CD4-positive, alpha-beta T cell treated with Interleukin-2 at 100 ng/mL for 4 hours (primary cell): ENCODE measurements around the gene P2RY2.
"Not testable (repeated sequence)": the region's sequence is repeated elsewhere in the genome, so short reads cannot be mapped to it uniquely, and the experiment has no call there.

ENCODE experiments used
- DNase-seq: peaks from one replicate; pipeline ENCODE4 v3.0.0-alpha.2; 2020; ENCODE audit warnings: low spot score

The P2RY2 gene

DNA sequence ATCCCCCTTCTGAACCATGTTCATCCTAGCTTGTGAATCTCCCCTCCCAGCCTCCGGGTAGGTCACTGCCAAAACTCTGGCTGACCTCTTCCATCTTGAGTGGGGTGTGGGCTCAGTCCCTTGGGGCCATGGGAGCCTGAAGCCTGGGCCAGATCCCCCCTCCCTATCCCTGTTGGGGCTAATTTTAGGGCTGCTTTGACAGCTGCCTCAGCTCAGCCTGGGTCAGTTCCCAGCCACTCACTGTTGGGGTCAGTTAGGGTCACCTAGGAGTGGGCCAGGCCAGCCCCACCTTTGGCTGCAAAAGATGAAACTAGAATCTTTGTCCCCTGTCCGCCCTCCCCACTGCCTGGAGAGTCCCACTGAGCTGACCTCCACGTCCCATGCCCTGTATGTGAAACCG is 29.8 kb upstream of the P2RY2 start:
- no peak for DNase-seq

DNA sequence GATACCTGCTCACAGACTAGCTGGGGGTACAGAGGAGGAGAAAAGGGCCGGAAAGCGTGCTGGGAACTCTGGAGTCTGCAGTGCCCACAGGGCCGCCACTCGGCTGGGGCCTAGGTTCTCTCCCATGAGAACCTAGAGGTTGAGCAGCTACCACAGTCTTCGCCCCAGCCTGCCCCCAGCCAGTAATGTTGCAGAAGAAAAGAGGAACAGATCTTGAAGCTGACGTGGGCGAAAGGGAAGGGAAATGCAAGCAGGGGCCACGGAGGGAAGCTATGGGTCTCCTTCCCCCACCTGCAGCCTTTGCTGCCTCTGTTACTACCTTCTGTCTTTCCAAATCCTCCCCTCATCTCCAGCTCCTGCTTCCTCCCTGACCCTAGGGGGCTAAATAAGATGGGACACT is 28.8 kb upstream of the P2RY2 start:
- DNase-seq: no peak

DNA sequence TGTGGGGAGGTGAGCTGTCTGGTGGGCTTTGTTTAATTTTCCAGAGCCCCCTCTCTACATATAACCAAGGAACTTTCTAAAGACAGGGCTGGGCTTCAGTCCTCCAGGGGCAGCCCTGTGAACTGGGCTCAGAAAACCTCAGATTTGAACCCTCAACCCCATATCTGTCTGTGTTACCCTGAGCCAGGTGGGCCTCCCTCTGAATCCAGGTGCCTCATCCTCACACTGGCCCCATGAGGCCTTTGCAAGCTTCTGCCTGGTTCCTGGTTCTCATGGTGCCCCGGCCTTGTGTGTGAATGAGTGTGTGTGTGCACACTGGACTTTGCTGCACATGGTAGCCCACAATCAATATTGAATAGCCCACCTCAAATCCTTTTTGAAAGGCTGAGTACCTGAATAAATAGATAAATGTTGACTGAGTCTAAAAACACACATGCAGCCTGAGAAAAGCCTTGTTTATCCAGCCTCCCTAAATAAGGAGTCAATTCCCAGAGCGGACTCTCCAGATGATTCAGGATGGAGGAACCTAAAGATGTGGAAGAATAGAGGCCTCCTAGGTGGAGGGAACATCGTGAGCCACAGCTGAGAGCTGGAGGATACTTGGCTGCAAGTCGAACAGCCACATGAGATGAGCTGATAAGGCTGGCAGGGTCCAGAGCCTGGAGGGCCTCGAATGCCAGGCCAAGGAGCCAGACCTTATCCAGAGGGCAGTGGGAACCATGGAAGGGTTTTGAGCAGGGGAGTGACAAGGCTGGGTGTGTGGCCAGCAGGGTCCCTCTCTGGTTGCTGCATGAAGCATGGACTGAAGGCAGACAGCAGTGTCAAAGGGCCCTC is 28.1 kb upstream of the P2RY2 start:
- no peak for DNase-seq

DNA sequence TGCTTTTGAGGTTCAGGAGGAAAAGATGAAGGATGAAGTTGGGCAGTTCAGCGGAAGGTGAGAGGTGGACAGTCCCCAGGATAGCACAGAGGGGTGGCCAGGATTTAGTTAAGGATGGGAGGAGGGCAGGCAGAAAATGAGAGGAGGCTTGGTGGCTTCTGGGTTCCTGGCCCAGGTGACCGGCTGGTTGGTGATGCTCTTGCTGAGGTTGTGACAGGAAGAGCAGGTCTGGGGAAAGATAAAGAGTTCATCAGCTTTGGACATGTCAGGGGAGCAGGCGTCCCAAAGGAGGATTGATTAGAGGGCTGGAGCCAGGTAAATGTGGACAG is 27.6 kb upstream of the P2RY2 start:
- no peak for DNase-seq

DNA sequence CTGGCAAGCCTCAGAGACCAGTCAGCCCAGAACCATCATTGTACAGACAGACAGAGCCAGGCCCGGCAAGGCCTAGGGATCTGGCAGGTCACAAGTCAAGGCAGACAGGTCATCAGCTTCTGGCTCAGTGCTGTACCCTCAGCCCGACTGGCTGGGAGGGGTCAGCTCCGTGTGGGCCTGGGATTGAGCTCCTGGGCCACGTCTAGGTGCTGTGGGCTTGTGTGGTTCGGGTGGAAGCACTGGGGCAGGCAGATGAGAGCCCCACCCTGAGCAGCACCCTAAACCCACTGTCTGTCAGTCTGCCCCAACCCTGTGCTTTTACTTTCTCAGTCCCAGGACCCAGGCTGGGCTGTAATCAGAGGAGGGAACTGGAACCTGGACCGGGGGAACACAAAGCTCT is 26.9 kb upstream of the P2RY2 start:
- no peak for DNase-seq

DNA sequence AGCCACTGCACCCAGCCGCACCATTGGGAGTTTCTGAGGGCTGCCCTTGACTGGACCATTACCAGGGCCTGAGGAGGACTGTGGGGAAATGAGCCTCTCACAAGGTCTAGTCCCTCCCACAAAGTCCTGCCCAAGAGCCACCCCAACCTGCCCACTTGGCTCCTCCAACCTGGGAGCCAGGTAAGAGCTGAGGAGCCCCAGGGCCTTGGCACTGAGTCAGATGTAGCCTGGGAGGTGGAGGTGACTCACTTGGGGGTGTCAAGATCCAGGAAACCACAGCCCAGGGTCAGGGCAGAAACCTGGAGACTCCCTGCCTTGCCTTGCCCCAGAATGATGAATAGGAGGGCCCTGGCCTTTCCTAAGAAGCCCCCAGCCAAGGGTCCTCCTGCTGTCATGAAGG is 25.8 kb upstream of the P2RY2 start:
- no peak for DNase-seq

DNA sequence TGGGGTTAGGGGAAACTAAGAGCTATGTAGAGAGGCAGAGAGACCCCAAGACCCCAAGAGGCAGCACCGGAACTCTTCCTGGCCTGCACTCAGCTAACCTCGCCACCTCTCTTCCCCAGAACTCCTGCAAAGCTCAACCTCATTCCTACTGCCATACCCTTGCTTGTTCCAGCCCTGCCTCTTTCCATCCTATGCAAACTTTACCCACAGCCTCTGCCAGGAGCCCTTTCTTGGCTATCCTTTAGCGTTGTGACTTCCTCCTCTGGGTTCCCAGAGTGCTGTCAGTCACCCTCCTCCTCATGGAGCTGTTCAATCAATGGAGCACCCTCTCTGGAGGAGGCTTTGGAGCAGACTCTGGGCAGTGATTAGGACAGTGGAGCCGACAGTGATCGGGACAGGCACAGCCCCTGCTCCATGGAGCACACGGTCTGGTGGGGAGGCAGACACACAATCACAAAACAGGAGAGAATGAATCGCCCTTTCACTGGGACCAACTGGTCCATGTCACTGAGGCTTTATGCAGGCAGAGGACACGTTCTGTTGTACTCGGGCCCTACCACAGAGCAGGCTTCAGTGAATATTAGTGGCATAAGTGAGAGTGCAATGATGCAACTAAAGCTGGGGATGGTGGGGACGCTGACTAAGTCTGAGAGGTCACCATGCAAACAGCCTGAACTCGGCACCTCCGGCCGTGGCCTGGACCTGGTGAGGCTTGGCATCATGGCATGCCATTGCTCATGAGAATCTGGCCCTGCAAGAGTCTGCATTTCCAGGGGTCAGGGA is 24.6 kb upstream of the P2RY2 start:
- DNase-seq: no peak

DNA sequence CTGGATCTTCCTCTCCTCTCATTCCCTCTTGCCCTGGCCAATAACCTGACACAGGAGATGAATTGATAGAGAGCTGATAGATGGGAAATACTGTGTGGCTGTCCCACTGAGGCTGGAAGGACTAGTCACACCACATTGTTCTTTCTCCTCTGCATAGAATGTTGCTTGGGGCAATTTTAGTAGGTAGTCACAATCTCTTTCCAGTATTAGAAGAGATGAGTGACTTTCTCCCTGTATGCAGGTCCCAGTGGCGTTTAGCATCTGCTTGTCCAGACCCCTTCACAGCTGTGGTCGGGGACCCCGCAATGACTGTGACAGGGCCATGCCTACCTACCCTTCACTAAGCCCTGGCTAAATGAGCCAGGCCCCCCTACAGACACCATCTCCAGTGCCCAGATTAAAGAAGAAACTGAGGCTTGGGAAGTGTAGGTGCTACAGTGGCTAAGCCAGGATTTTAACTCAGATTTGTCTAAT is 24.0 kb upstream of the P2RY2 start:
- no peak for DNase-seq

DNA sequence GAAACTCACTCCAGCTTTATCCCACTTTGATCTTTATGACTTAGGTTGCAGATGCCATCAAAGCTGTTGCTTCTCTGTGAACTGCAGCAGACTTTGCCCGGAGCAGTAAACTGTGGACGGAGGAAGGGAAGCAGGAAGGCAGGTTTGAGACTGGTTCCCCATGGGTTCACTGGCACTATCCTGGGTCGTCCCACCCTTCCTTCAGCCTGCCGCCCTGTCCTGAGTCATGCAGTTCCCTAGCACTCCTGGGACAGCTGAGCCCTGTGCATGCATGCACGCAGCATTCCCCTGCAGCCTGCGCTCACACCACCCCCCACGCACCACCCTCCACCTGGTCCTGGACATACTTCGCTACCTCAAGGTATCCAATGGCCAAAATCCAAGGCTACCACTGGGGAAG is 23.5 kb upstream of the P2RY2 start:
- no peak for DNase-seq

DNA sequence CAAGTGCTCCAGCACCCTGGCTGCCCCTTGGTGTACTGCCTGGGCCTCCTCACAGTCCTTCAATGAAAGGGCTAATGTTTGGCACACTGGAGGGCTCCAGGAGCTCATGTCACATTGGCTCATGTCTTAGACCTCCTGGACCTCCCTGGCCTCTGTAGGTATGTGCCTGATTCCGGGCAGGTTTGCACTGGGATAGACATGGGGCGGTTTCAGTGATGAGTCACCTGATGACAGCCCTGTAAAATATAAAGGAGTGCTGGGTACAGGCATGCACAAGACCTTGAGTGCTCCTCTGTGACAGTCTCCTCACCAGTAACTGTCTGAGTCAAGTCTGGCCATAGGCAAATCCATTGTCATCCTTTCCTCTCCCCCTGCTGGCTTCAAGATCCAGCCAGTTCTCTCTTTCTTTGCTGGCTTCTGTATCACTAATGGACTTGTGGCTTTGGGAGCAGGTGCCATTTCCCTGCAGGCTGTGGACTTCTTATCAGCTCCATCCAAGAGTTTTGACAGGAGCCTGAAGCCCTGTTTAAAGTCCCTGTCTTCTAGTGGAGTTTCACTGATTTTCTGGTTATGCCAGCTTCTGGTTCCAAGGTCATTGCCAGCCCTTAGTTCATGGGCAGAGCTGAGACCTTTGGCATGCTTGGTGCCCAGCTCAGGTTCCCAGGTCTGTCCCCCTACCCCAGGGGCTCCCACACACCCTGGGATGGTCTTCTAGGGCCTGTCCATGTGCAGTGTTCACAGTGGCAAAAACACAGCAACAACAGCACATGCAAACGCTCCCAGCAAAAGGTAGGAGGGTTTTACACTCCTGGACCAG is 22.7 kb upstream of the P2RY2 start:
- no peak for DNase-seq

DNA sequence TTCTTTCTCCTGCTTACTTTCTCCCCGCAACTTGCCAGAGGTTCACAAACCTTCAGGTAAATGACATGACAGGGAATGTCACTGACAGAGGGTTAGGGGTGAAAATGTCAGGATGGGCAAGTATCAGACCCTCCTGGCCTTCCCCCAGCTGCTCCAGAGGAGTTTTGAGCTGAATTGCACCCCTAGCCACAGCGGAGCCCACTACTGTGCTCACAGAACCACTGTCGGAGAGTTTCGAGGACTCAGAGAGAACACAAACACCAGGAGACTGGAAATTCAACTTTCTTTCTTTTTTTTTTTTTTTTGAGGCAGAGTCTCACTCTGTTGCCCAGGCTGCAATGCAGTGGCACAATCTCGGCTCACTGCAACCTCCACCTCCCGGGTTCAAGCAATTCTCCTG is 21.5 kb upstream of the P2RY2 start:
- DNase-seq: no peak

DNA sequence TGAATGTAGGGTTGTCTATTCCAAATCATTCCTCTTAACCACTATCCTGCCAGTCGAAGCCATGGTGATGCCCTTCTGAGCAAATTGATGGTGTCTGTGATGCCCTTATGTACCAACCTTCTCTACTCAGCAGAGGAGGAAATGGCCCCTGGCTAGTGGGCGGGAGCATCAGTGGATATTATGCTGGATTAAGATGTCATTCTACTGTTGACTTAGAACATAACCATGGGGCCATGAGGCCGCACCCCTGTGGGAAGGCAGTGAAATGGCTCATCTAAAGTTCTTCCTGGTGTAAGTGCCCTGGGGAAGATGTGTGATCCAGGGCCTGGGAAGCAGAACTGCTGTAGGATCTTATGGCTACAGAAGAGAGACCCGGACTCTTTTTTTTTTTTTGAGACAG is 20.7 kb upstream of the P2RY2 start:
- DNase-seq: no peak

DNA sequence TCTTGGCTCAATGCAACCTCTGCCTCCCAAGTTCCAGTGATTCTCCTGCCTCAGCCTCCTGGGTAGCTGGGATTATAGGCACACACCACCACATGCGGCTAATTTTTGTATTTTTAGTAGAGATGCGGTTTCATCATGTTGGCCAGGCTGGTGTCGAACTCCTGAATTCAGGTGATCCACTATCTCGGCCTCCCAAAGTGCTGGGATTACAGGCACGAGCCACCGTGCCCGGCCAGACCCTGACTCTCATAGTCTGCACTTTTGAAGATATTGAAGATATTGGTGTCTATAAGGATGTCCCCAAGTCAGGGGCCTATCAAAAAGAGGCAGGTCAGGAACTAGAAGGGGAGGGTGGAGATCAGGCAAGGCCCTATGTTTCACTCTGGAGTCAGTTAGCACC is 20.3 kb upstream of the P2RY2 start:
- not testable (repeated sequence) for DNase-seq

DNA sequence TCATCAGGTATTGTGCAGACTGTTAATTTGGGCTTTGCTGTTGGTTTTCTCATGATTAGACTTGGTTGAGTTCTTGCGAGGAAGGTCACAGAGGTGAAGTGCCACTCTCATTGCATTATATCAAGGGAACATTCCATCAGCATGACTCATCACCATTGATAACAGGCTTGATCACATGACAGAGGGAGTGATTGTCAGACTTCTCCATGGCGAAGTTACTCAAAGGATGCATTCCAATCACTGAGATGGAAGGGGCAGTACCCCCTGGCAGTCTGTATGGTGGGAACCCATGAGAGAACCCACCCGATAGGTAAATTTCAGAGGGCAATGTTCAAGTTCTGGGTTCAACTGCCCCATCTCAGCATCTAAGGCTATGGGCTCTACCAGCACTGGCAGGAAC is 19.4 kb upstream of the P2RY2 start:
- no peak for DNase-seq

DNA sequence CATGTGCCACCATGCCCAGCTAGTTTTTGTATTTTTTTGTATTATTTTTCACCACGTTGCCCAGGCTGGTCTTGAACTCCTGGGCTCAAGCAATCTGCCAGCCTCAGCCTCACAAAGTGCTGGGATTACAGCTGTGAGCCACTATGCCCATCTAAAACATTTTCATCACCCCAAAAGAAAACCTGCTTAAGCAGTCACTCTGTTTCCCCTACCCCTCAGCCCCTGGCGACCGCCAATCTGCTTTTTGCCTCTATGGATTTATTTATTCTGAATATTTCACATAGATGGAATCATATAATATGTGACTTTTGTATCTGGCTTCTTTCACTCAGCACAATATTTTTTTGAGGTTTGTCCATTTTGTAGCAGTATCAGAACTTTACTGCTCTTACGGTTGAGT is 18.6 kb upstream of the P2RY2 start:
- no peak for DNase-seq

DNA sequence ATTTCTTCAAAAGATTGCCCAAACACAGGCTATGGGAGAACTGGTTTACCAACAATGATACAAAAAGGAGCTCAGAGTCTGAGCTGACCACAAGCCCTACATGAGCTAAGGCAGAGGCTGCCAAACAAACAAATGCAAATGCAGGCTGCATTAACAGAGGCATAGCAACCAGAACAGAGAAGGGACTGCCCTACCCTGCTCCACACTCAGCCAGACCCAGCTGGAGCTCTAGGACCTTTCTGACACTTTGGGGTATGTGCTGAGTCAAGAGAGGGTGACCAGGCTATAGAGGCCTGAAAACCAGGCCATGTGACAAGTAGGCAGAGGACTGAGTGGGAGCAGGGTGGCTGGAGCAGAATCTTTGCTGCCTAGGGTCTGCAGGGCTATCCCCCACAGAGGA is 17.8 kb upstream of the P2RY2 start:
- DNase-seq: no peak

DNA sequence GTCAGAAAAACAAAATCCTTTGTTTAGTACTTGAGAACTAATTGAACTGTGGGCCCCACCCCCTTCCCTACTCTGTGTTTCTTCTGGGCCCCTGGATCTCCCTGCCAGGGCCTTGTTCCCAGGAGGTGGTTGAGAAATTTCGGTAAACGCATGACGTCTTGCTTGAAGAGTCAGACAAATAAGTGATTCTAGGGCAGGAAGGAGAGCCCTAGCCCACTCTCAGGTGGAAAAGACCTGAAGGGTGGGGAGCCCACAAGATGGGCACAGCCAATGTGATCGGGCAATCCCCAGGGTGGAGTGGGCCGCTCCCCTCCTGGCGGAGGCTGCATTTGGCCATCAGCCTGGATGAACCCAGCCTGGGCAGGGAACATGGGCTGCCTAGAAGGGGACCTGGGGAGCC is 16.8 kb upstream of the P2RY2 start:
- DNase-seq: no peak

DNA sequence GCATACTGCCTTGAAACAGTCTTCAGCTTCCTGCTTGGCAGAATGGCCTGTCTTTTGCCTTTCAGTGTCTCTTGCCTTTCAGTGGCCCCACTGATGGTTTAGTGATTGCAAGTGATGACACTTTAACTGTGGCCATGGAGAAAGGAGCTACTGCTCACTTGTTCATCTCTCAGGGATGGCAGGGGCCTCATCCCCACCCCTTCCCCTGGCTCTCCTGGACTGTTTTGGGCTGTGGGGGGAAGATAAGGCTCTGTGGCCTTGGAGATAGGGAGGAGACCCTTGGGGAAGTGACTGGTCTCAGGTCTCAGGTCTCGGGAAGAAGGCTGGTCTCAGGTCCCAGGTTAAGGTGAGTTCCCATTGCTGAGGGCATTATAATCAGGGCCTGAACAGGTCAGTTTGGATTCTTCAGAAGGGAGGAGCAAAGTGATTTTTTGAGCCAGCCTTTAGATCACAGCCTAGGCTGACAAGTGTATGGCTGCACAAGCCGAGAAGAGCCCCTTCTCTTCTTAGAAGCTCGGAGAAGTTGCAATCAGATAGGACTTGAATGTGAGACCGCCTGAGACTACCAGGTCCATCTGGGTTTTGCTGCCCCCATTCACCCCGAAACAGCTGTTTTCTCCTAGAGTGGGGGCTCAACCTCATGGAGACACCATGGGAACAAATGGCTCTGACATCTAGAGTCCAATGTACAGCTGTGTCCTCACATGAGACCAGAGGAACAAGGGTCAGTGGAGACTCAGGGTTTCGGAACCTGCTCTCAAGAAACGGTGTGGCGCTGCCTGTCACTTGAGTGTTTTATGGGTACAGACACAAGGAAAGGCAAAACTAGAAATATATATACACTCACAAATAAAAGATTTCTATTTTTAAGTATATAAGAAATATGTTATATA is 15.9 kb upstream of the P2RY2 start:
- DNase-seq: no peak

DNA sequence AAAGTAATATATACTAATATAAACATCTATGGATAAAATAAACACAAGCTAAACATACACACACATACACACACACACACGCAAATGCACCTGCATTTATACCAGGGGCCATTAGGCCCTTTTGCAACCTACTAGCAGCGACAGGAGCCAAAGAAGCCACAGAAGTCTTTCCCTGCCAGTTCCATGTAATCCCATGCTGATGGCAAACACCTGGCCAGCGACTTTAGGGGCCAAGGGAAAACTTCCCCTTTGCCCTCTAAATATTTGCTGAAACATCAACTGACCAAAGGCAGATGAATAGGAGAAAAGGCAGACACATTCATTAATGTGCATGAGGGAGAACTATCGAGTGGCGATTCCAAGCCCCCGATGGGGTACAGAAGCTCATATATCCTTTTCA is 14.8 kb upstream of the P2RY2 start:
- DNase-seq: no peak

DNA sequence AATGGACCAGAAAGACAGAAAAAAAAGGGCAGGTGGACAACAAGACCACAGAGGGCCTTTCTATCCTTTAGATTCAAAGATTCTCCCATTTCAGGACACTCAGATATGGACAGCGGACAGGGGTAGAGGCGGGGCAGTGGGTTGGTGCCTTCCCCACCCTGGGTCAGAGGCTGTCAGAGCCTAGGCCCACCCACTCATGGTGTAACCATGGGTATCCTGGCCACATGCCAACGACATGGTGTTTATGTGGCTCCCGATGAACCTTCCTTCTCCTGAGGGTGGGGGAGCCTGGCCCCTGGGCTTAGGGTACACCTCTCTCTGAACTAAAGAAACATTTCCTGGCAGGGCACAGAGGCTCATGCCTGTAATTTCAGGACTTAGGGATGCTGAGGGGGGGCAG is 14.3 kb upstream of the P2RY2 start:
- DNase-seq: no peak

DNA sequence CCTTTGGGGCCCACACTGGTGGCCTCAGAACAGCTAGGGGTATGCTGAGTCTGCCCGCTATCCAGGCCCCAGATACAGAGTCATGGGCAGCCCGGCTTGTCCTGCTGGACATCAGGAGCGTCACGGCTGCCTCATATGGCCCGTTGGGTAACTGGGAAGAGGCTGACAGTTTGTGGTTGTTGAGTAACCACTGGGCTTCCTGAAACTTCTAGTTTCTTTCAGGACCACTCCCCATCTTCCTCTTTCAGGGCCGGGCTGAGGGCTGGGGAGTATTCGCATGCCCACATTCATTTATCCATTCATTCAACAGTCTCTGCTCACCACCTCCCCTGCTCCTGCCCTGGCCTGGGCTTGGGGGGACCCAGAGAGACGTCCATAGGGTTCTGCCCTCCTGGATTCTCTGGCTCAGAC is 13.4 kb upstream of the P2RY2 start:
- DNase-seq: no peak
